ENCODE measurements around the gene GAK.
"Not testable (repeated sequence)": the region's sequence is repeated elsewhere in the genome, so short reads cannot be mapped to it uniquely, and the experiment has no call there.

Gene GAK

GRCh38 chr4:925171-925570 is 6.9 kb downstream of the GAK start:
- FAIRE-seq, result no peak

DNA sequence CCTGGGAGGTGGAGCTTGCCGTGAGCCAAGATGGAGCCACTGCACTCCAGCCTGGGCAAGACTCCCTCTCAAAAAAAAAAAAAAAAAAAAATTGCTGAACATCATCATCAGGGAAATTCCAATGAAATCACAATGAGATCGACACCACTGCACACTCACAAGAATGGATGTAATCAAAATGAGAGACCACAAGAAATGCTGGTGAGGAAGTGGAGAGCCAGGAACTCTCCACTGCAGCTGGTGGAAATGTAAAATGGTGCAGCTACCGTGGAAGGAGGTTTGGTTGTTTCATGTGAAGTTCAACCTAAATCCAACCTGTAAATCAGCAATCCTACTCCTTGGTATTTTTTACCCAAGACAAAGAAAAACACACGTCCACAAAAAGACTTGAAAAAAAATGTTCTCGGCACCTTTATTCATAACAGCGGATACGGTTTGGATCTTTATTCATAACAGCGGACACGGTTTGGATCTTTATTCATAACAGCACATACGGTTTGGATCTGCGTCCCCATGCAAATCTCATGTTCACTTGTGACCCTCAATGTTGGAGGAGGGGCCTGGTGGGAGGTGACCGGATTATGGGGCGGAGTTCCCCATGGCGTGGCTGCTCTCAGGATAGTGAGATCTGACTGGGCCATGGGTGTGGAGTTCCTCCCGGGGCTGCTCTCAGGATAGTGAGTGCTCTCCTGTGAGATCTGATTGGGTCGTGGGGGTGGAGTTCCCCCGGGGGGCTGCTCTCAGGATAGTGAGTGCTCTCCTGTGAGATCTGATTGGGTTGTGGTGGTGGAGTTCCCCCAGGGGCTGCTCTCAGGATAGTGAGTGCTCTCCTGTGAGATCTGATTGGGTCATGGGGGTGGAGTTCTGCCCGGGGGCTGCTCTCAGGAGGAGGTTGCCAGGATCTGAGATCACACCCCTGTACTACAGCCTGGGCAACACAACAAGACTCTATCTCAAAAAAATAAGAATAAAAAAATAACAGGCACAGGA is 7.7 kb downstream of the GAK start:
- no peak for FAIRE-seq

GRCh38 chr4:921830-922331 is 10.2 kb downstream of the GAK start:
- no peak for FAIRE-seq

DNA sequence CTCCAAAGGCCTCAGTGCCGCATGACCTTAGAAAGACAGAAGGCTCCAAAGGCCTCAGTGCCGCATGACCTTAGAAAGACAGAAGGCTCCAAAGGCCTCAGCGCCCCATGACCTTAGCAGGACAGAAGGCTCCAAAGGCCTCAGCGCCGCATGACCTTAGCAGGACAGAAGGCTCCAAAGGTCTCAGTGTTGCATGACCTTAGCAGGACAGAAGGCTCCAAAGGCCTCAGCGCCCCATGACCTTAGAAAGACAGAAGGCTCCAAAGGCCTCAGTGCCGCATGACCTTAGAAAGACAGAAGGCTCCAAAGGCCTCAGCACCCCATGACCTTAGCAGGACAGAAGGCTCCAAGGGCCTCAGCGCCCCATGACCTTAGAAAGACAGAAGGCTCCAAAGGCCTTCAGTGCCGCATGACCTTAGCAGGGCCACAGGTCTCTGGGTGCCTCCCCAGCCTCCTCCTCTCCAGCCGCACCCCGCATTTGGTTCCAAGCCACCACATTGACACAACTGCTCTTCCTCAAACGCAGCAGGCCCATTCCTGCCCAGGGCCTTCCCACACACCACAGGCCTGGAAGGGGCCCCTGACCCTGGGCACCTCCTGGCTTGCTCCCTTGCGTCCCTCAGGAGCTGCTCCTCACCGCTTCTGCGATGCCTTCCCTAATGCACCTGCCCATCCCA is 13.0 kb downstream of the GAK start:
- not testable (repeated sequence) for FAIRE-seq

DNA sequence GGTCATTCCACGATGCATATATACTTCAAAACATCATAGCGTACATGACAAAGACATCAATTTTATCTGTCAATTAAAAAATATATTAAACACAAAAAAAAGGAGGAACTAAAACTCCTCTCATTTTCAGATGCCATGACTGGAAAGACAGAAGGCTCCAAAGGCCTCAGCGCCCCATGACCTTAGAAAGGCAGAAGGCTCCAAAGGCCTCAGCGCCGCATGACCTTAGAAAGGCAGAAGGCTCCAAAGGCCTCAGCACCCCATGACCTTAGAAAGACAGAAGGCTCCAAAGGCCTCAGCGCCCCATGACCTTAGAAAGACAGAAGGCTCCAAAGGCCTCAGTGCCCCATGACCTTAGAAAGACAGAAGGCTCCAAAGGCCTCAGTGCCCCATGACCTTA is 13.5 kb downstream of the GAK start:
- not testable (repeated sequence) for FAIRE-seq

DNA sequence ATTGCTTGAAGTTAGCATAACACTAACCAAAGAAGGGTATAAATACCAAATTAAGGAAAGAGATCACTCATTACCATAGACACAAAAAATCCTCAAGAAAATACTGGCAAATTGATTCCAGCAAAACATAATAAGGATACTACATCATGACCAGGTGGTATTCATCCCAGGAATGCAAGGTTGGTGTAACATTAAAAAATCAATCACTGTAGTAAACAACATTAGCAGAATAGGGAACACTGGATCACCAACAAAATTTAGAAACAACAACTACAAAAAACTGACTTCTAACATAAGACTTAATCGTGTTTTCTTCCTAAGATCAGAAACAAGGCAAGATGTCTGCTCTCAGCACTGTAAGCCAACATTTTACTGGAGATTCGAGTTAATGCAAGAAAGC is 14.1 kb downstream of the GAK start:
- no peak for FAIRE-seq

GRCh38 chr4:917466-917865 is 14.7 kb downstream of the GAK start:
- no peak for FAIRE-seq

DNA sequence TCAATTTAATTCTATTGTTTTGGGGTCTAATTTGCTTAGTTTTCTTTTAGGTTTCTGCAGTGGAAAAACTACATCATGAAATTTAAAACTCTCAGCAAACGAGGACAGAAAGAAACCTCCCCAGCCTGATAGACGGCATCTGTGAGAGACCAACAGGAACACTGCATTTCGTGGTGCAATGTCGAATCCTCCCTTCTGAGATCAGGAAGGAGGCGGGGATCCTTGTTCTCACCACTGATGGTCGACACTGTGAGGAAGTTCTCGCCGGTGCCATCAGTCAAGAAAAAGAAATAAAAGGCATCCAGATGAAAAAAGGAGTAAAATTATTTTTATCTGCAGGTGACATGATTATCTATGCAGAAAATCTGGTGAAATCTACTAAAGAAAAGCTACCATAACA is 16.5 kb downstream of the GAK start:
- no peak for FAIRE-seq

DNA sequence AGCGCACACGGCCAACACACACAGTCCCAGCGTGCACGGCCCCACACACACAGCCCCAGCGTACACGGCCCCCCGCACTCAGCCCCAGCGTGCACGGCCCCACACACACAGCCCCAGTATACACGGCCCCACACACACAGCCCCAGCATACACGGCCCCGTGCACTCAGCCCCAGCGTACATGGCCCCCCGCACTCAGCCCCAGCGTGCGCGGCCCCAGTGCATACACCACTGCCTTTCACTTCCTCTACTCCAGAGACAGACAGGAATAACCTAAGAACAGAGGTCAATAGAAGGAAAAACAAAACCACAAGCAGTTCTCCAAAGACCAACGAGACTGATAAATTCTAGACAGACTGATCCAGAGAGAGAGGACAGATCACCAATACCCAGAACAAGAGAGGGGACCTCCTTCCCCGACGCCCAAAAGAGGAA is 17.1 kb downstream of the GAK start:
- FAIRE-seq, result no peak

GRCh38 chr4:914531-914930 is 17.6 kb downstream of the GAK start:
- no peak for FAIRE-seq

DNA sequence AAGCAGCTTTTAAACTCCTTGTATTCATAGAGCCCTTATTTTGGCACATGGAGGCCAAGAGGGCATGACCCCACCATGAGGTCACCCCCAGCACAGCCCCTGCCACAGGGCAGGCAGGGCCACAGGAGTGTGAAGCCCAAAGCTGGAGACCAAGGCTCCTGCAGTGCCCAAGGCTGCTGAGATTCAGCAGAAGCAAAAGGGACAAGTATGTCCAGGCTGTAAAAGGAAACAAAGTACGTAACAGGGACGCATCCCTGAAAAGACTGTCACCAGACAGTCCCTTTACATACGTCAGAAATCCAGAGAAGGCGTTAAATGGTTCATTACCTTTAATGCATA is 18.9 kb downstream of the GAK start:
- FAIRE-seq, result no peak

DNA sequence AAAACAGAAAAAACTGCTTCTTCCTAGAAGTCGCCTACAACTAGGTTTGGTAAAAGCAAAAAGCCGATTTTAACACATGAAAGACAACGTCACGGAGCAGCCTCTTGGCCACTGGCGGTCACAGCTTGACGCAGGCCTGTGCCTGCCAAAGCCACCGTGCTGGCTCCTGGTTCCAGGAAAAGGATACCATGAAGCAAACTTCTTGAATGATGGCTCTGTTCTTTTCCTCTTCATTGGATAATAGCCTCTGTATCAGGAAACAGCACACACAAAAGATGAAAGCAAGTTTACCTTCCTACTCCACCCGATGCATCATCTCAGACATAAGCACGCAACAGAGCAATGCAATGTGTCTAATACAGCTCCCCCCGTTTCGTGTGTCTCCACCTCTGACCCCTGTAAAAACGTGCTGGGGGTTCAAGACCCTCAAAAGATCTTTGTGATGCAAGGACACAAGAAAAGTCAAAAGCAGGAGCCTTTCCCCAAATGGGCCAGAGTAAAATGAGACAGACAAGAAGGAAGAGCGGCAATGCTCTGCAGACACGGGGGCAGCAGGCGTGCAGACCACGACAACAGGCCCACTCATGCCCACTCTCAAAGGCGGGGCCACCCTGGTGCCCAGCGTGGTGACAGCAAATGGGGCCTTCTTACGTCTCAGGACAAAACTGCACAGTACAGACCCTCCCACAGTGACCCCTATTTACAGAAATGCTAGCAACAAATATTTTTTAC is 19.4 kb downstream of the GAK start:
- no peak for FAIRE-seq

- FAIRE-seq, result no peak
Observed at GRCh38 chr4:911871-912490, 20.1 kb downstream of the GAK start.

DNA sequence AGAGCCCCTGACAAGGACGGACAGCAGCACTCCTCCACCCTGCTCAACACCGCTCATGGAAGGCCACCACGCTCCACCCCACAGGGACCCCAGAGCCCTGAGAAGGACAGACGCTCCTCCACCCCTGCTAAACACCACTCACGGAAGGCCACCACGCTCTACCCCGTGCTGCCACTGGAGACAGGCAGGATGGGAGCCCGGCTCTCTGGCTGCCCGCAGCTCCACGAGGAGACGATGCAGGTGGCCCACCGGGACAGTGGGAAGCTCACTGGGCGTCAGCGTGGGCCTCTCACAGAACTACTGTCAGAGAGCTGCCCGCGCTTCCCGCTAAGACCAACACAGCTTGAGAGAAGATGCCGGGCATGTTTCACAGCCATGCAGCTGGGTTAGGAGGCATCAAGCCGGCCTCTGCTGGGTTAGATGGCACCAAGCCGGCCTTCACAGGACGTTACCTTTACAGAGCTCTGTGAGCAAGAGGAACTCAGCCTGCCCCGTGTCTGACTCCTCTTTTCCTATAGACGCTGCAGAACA is 20.8 kb downstream of the GAK start:
- no peak for FAIRE-seq

DNA sequence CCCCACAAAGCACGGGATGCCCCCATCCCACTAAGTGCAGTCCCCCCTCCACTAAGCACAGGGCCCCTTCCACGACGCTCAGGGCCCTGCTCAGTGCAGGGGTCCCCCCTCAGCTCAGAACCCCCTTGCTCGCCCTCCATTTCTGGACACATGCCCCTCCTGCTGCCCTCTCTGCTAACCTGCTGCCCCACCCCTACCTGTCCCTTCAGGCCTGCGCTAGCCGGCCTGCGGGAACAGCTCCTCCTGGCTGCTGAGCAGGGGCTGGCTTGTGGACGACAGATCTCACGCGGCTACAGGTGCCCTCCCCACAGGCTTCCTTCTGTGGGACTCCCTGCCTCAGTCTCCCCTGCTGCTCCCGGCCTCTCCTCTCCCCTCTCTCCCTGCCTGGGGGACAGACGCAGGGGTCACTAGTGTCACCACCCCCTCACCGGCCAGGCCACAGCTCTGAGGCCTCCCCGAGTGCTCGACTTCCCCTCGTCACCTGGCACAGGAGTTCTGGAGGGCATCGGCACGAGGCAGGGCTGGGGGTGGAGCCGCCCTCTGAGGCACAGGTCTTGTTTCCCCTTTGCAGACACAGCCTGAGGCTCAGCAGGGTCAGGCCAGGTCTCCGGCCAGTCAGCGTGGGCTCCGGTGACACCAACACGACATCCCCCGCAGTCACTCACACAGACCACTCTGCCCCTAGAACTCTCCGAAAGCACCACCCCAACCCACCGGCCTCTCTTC is 21.6 kb downstream of the GAK start:
- FAIRE-seq, result no peak

- no peak for FAIRE-seq
Observed at GRCh38 chr4:909821-910220, 22.3 kb downstream of the GAK start.

DNA sequence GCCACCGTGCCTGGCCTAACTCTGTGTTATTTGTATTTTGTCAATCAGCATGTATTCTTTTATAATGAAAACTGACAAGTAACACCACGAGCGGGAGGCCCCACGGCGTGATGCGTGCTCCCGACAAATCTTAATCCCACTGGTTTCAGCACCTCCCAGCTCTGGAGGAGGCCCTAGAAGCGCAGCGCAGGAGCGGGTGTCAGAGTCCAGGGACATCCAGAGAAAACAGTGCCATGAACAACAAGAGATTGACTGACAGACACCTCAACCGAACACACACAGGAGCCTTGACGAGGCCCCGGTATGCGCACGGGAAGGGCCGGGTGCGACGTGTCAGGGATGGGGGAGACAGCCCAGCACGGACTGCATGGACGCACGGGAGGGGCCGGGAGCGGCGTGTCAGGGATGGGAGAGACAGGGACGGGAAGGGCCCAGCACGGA is 23.0 kb downstream of the GAK start:
- FAIRE-seq, result no peak

GRCh38 chr4:907691-908425 is 24.3 kb downstream of the GAK start:
- no peak for FAIRE-seq

DNA sequence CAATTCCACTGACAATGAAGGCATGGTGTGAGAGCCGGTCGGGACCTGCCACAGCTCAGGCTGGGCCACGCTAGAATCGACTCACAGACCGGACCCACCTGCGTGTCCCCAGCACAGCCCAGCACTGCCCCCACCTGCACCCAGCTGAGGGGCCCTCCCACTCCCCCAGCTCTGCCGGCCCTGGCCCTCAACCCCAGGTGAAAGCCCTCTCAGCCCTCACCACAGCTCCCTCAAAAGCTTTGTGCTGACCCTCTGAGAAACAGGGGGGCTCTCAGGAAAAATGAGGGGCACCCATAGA is 25.1 kb downstream of the GAK start:
- no peak for FAIRE-seq

GRCh38 chr4:906339-907102 is 25.6 kb downstream of the GAK start:
- FAIRE-seq, result no peak
